GM12874 (cell line): ENCODE measurements around the gene C15orf39.

Experiments
- TF ChIP-seq, protein P1 (sequence below): IDR thresholded peaks from 2 replicates; pipeline ENCODE4 v1.5.1; 2011; ENCODE audit warnings: low read depth, mild to moderate bottlenecking, control low read depth, low read length, moderate library complexity; ENCODE audit not compliant: insufficient read depth

Gene C15orf39

DNA sequence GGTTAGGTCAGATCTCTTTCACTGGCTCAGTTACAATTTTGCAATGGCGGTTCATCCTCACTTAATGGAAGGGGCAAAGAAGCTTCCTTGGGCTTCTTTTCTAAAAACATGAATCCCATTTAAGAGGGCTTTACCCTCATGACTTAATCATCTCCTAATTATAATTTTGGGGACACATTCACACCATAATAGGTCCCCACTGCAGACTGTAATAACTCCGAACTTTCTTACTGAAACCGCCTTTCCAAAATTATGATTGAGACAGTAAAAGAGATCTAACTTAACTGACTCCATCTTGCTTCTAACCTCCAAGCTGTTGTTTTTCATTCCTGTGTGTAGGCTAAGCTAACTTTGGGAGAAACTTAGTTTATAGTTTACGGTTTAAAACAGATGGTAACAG, 33.3 kb upstream of the C15orf39 start:
- TF ChIP-seq, protein P1, sequence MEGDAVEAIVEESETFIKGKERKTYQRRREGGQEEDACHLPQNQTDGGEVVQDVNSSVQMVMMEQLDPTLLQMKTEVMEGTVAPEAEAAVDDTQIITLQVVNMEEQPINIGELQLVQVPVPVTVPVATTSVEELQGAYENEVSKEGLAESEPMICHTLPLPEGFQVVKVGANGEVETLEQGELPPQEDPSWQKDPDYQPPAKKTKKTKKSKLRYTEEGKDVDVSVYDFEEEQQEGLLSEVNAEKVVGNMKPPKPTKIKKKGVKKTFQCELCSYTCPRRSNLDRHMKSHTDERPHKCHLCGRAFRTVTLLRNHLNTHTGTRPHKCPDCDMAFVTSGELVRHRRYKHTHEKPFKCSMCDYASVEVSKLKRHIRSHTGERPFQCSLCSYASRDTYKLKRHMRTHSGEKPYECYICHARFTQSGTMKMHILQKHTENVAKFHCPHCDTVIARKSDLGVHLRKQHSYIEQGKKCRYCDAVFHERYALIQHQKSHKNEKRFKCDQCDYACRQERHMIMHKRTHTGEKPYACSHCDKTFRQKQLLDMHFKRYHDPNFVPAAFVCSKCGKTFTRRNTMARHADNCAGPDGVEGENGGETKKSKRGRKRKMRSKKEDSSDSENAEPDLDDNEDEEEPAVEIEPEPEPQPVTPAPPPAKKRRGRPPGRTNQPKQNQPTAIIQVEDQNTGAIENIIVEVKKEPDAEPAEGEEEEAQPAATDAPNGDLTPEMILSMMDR, result no peak

DNA sequence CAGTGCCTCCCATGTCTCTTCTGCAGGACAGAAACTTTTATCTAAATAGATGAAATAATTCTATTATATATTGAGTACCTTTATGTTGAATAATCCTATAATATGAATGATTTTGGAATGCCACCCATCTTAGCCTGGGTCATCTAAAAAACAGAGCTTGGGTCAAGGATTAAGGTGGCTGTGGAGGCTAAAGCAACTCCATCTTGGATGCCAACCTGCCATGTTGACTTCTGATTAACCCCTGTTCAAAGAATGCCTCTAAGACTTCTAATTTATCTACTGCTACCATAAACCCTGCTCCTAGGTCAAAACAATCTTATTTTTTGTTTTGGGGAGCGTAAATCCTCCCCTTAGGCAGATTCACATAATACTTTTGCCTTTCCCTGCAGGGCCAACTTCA, 31.5 kb upstream of the C15orf39 start:
- TF ChIP-seq, protein P1, result no peak

DNA sequence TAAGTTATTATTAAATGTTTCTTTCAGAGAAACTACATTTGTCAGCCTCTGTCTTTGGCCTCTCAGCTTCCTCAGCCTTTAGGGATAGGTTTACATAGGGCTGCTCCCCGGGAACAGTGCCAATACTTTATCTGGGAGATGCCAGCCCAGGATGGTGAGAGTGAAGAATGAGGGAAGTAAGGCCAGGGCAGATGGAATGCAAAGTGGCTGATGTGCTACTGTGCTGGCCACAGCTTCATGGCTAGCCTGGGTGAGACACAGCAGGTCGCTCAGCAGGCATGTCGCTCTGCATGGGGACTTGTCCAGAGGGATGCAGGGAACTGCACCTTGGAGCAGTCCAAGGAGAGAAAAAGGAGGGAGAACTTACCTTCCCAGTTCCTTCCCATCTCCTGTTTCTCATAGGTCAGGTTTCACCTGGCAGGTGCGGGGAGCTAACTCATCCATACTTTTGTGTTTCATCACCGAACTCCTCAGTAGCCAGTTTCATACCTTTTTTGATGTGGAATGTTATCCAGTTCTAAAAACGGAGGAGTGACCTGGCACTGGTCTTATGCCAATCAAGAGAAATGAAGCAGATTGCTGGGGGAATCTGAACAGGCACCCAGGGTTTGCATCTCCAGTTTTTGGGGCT, 30.9 kb upstream of the C15orf39 start:
- TF ChIP-seq, protein P1, result no peak

DNA sequence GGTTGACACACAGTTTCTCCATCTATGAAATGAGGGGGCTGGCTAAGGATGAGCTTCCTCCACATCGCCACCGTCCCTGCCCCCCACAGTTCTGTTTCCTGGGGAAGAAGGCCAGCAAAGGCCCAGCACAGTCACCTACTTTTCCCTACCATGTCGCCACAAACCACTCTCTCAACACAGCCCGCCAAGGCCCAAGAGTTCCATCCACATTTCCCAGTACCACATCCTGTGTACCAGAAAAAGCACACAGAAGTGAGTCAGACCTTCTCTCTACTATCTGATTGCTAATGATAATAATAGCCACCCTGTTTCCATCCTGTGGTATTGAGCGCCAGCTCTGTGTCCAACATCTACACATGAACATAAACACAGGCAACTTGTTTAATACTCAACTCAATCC, 30.3 kb upstream of the C15orf39 start:
- TF ChIP-seq, protein P1, result no peak

DNA sequence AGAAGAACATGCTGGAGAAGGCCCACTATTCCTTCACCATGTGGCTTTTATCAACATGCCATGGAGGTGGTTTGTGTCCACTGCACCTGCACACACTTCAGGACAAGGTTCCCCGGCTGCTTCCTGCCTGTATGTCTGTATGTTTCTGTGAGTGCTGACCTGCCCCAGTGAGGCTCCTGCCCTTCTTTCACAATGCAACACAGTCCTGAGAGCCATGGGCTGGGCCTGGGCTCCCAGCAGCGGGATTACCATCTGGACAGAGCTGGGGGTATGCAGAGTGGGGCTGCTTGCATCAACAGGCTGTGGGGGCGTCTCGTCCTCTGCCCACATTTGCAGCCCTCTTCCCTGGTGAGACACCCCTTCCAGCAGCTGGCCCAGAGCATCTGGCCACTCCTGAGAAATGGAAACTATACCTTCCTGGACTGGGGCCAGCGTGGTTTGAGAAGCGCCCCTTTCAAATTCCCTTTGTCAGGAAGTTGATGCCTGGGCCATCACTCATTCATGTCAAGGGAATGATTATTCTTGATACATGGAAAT, 29.3 kb upstream of the C15orf39 start:
- TF ChIP-seq, protein P1, result no peak

DNA sequence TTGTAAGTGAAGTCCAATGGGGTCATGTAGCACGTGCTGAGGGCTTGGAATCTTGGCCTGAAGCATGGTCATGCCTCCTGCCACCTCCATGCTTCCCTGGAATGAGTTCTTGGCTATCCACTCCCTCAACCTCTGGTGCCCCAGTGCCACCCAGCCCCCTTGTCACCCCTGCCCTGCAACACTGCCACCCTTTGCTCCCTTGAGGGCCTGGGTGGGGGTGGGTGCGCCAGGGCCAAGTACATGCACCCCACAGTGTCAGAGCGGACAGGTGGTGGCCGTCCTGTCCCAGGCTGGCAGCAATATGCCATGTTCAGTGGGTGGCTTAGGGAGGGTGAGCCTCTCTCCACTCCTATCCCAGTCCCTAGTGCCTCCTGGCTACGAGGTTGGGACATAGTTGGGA, 27.6 kb upstream of the C15orf39 start:
- TF ChIP-seq, protein P1, result no peak

DNA sequence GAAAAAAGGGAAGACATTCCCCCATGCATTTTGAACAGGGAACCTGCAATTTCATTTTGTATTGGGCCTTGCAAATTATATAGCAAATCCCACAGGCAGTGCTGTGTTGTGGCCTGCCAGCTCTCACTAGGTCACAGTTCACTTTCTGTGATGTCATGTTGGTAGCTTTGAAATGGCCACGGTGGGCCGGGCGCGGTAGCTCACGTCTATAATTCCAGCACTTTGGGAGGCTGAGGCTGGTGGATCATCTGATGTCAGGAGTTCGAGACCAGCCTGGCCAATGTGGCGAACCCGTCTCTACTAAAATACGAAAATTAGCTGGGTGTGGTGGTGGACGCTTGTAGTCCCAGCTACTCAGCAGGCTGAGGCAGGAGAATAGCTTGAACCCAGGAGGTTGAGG, 27.0 kb upstream of the C15orf39 start:
- TF ChIP-seq, protein P1, result no peak

DNA sequence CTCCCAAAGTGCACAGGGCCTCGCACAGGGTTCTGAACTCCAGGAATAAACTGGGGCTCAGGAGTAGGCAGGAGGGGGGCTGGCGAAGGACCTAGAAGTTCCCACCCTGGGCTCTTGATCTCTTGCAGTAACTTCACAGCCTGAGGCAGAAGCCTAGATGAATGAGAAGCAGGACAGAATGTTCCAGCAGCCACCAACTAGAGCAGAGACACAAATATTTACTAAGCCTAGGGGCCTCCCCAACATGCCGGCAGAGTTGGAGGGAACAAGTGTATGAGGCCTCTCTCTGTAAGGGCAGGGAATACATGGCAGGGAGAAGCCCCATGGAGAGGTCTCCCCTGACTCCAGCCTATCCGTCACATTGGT, 25.3 kb upstream of the C15orf39 start:
- TF ChIP-seq, protein P1, result no peak
